HCT116 (cell line): ENCODE measurements around the gene PACRG. TPM values are rescaled to one million over a fixed set of nuclear protein-coding genes. Genes with fewer than 3 reads are reported as not detected.

Experiments used
- ATAC-seq: fragments of 200-7000 bp; cut with Tn5 transposase; 2 replicates; pipeline ENCODE4 v1.9.1; 2020; ENCODE audit warnings: mild to moderate bottlenecking, moderate library complexity
- BruUV-seq: library from RNA; stranded (reverse); fragments of 400-500 nt; replicated peaks from 2 replicates; lab custom pipeline; 2021; lab: Mats Ljungman, UMichigan
- CTCF ChIA-PET: fragments of 300-600 bp; sonication (Branson Sonifier 250); formaldehyde crosslinking; loops from one replicate; lab custom pipeline; 2021; ENCODE audit warnings: antibody characterized with exemption; lab: Charles Lee
- POLR2A ChIA-PET: fragments of 300-600, 350-600 bp; sonication (Branson Sonifier 250); formaldehyde crosslinking; loops from one replicate; lab custom pipeline; 2021; ENCODE audit warnings: antibody characterized with exemption; lab: Charles Lee
- RAD21 ChIA-PET, 2 experiments: fragments of 300-600 bp; sonication (Branson Sonifier 250); formaldehyde crosslinking; loops; one replicate each; lab custom pipeline; 2023; ENCODE audit warnings: low total read pairs in 2 of 2; ENCODE audit not compliant: uncharacterized antibody in 2 of 2, unreplicated experiment in 2 of 2, low non-redundant PET in 1 of 2; lab: Charles Lee
- DNase-seq: peaks from one replicate; pipeline ENCODE4 v3.0.0-alpha.2; 2010; ENCODE audit warnings: low read depth, low spot score
- H2AFZ ChIP-seq: fragments of 200-600 bp; shearing (Covaris generic), sonication (generic); 2 replicates; pipeline ENCODE4 v1.6.1; 2017; ENCODE audit warnings: low read depth, mixed run types, mixed read lengths, antibody characterized with exemption, low read length; ENCODE audit not compliant: poor library complexity, severe bottlenecking
- H3K27ac ChIP-seq: 2 replicates; pipeline ENCODE4 v1.5.1; 2012; ENCODE audit warnings: low read depth, low read length
- H3K27me3 ChIP-seq: fragments of 200-600 bp; sonication (generic); 2 replicates; pipeline ENCODE4 v1.6.1; 2016; ENCODE audit warnings: mixed run types, low read length, mixed read lengths; ENCODE audit not compliant: insufficient read depth
- H3K36me3 ChIP-seq, 2 experiments: fragments of 200-500 bp in 1 of 2; fragments of 200-600 bp in 1 of 2; sonication (Bioruptor generic) in 1 of 2; sonication (generic) in 1 of 2; 2 replicates each; pipeline versions ENCODE4 v1.5.1 to v1.6.1; 2014 to 2016; ENCODE audit warnings: low read length in 2 of 2, inconsistent platforms in 1 of 2, mixed read lengths in 1 of 2, mixed run types in 1 of 2; ENCODE audit not compliant: insufficient read depth in 2 of 2, control insufficient read depth in 1 of 2
- H3K4me1 ChIP-seq, 2 experiments: fragments of 200-600 bp in 1 of 2; sonication (generic) in 1 of 2; 2 replicates each; pipeline versions ENCODE4 v1.5.1 to v1.6.1; 2012 to 2017; ENCODE audit warnings: low read length in 2 of 2, inconsistent platforms in 1 of 2, mild to moderate bottlenecking in 1 of 2, mixed read lengths in 1 of 2, mixed run types in 1 of 2, moderate library complexity in 1 of 2; ENCODE audit not compliant: insufficient read depth in 2 of 2, control insufficient read depth in 1 of 2
- H3K4me2 ChIP-seq: fragments of 200-600 bp; sonication (generic); 2 replicates; pipeline ENCODE4 v1.6.1; 2017; ENCODE audit warnings: mixed run types, low read length, mixed read lengths
- H3K4me3 ChIP-seq, 2 experiments: fragments of 200-600 bp in 1 of 2; sonication (generic) in 1 of 2; replicated peaks in 1 of 2; 2 replicates each; pipeline ENCODE4 v1.5.1; 2011 to 2016; ENCODE audit warnings: low read length in 2 of 2, control low read depth in 1 of 2, low read depth in 1 of 2, mild to moderate bottlenecking in 1 of 2, mixed read lengths in 1 of 2, mixed run types in 1 of 2
- H3K79me2 ChIP-seq: fragments of 200-600 bp; sonication (generic); 2 replicates; pipeline ENCODE4 v1.6.1; 2017; ENCODE audit warnings: mild to moderate bottlenecking, mixed run types, low read length, moderate library complexity, mixed read lengths; ENCODE audit not compliant: insufficient read depth
- H3K9ac ChIP-seq: fragments of 200-600 bp; sonication (generic); 2 replicates; pipeline ENCODE4 v1.6.1; 2016; ENCODE audit warnings: low read length, mixed read lengths
- H3K9me2 ChIP-seq: fragments of 200-600 bp; sonication (generic), shearing (Covaris generic); 2 replicates; pipeline ENCODE4 v1.6.1; 2017; ENCODE audit warnings: mixed run types, mild to moderate bottlenecking, moderate library complexity; ENCODE audit not compliant: insufficient read depth
- H3K9me3 ChIP-seq, 2 experiments: fragments of 200-500 bp in 1 of 2; fragments of 200-600 bp in 1 of 2; sonication (Bioruptor generic) in 1 of 2; sonication (generic) in 1 of 2; 2 replicates each; pipeline ENCODE4 v1.6.1; 2014 to 2017; ENCODE audit warnings: low read length in 2 of 2, mixed read lengths in 2 of 2, inconsistent platforms in 1 of 2, low read depth in 1 of 2, mild to moderate bottlenecking in 1 of 2, mixed run types in 1 of 2, moderate library complexity in 1 of 2; ENCODE audit not compliant: control insufficient read depth in 1 of 2, insufficient read depth in 1 of 2
- H4K20me1 ChIP-seq: fragments of 200-600 bp; sonication (generic), shearing (Covaris generic); 2 replicates; pipeline ENCODE4 v1.6.1; 2017; ENCODE audit warnings: mixed run types, mild to moderate bottlenecking, moderate library complexity; ENCODE audit not compliant: insufficient read depth
- CEBPB ChIP-seq: IDR thresholded peaks from 2 replicates; pipeline ENCODE4 v1.6.1; 2012; ENCODE audit warnings: low read depth
- EGR1 ChIP-seq: IDR thresholded peaks from 2 replicates; pipeline ENCODE4 v1.6.1; 2012; ENCODE audit warnings: low read depth
- ELF1 ChIP-seq: IDR thresholded peaks from 2 replicates; pipeline ENCODE4 v1.6.1; 2012; ENCODE audit warnings: low read depth, borderline replicate concordance
- FOSL1 ChIP-seq: IDR thresholded peaks from 2 replicates; pipeline ENCODE4 v1.6.1; 2012; ENCODE audit warnings: low read depth
- JUND ChIP-seq: IDR thresholded peaks from 2 replicates; pipeline ENCODE4 v1.6.1; 2012
- POLR2A ChIP-seq: IDR thresholded peaks from 2 replicates; pipeline ENCODE4 v1.7.0; 2011; ENCODE audit warnings: borderline replicate concordance; ENCODE audit not compliant: insufficient read depth, insufficient read length; ENCODE audit errors: extremely low read depth
- RAD21 ChIP-seq: IDR thresholded peaks from 2 replicates; pipeline ENCODE4 v1.6.1; 2012; ENCODE audit warnings: low read depth, mild to moderate bottlenecking
- SIN3A ChIP-seq: IDR thresholded peaks from 2 replicates; pipeline ENCODE4 v1.6.1; 2012; ENCODE audit warnings: low read depth
- SP1 ChIP-seq: IDR thresholded peaks from 2 replicates; pipeline ENCODE4 v1.6.1; 2012; ENCODE audit warnings: low read depth
- ZFX ChIP-seq: fragments of 450-650 bp; IDR thresholded peaks from 2 replicates; pipeline ENCODE4 v1.6.1; 2017
- ZNF274 ChIP-seq: fragments of 200-500 bp; sonication (Bioruptor generic); IDR thresholded peaks from 2 replicates; pipeline ENCODE4 v1.6.1; 2014; ENCODE audit warnings: mild to moderate bottlenecking, low read depth, low read length, inconsistent platforms
- intact Hi-C: fragments of 100-400 bp; cut with micrococcal nuclease; formaldehyde crosslinking; loops from 2 replicates; pipeline ENCODE4 v1.10.0; 2022
- total RNA-seq: library from RNA; stranded (reverse); gene quantifications from one replicate; pipeline ENCODE4 v1.2.1, GENCODE V29; 2021; ENCODE audit not compliant: unreplicated experiment
- TF ChIP-seq, protein P1 (sequence below), 3 experiments: fragments of 200-600 bp in 1 of 3; sonication (generic) in 1 of 3; IDR thresholded peaks in 2 of 3; conservative IDR thresholded peaks in 1 of 3; 2 replicates each; pipeline ENCODE4 v1.5.1; 2012 to 2017; ENCODE audit warnings: low read depth in 2 of 3, low read length in 2 of 3, antibody characterized with exemption in 1 of 3, borderline replicate concordance in 1 of 3, control low read depth in 1 of 3, mild to moderate bottlenecking in 1 of 3, mixed read lengths in 1 of 3, mixed run types in 1 of 3, moderate library complexity in 1 of 3; ENCODE audit not compliant: insufficient read depth in 1 of 3
- TF ChIP-seq, protein P2 (sequence below): IDR thresholded peaks from 2 replicates; pipeline ENCODE4 v1.6.1; 2012; ENCODE audit warnings: low read depth
- TF ChIP-seq, protein P3 (sequence below): IDR thresholded peaks from 2 replicates; pipeline ENCODE4 v1.6.1; 2011; ENCODE audit warnings: mild to moderate bottlenecking, low read length, moderate library complexity; ENCODE audit not compliant: insufficient replicate concordance; ENCODE audit errors: extremely low read depth
- TF ChIP-seq, protein P4 (sequence below): IDR thresholded peaks from 2 replicates; pipeline ENCODE4 v1.6.1; 2012

Gene PACRG
- total RNA-seq, 1 experiment from 2014 or later: 0.71 TPM

DNA sequence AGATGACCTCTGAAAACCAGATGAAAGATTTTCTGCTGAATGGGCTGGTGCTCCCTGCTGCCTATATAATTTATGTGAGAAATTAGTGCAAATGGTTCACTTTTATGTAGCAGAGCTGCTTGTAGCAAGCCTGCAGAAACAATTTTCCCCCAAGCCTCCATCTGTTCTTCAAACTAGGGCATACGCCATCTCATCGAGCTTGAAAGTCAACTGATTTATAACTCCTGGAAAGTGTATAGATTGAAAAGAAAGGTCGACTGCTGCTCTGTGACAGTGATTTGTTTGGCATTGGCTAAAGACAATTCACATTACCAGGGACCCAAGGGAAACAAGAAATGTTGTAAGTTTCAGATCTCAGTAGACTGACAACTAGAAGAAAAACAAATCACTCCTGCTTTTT lies 93.3 kb downstream of the PACRG start:
- H2AFZ ChIP-seq: no peak overlapping the region
- no peak for TF ChIP-seq ZFX
- TF ChIP-seq, protein P1, sequence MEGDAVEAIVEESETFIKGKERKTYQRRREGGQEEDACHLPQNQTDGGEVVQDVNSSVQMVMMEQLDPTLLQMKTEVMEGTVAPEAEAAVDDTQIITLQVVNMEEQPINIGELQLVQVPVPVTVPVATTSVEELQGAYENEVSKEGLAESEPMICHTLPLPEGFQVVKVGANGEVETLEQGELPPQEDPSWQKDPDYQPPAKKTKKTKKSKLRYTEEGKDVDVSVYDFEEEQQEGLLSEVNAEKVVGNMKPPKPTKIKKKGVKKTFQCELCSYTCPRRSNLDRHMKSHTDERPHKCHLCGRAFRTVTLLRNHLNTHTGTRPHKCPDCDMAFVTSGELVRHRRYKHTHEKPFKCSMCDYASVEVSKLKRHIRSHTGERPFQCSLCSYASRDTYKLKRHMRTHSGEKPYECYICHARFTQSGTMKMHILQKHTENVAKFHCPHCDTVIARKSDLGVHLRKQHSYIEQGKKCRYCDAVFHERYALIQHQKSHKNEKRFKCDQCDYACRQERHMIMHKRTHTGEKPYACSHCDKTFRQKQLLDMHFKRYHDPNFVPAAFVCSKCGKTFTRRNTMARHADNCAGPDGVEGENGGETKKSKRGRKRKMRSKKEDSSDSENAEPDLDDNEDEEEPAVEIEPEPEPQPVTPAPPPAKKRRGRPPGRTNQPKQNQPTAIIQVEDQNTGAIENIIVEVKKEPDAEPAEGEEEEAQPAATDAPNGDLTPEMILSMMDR (IDR thresholded peaks at IDR 0.05 in 2 of 3, conservative IDR thresholded peaks at IDR 0.05 in 1 of 3; ENCODE audit: borderline replicate concordance in 1 of 3, insufficient read depth in 1 of 3, low read depth in 2 of 3, low read length in 2 of 3): no peak
- no peaks in the 10 kb centered on the region for H3K79me2 ChIP-seq
- ATAC-seq (no peak), DNase-seq (no peak)
- CTCF ChIA-PET: no interaction called here
- H3K27ac ChIP-seq: no peak overlapping the region
- no peaks in the 10 kb centered on the region for H3K9me3 ChIP-seq
- H3K4me3 ChIP-seq: no peak overlapping the region
- no peaks in the 10 kb centered on the region for H3K36me3 ChIP-seq
- BruUV-seq: no TSS peak
- POLR2A ChIA-PET: no interaction called here
- RAD21 ChIA-PET: no interaction called here
- H3K4me2 ChIP-seq: no peak overlapping the region
- no peaks in the 10 kb centered on the region for H3K9me2 ChIP-seq
- no peaks in the 10 kb centered on the region for H4K20me1 ChIP-seq
- no peaks in the 10 kb centered on the region for H3K4me1 ChIP-seq
- no peaks in the 10 kb centered on the region for H3K27me3 ChIP-seq
- no peak overlapping the region for H3K9ac ChIP-seq
- intact Hi-C loops: no loop called here

DNA sequence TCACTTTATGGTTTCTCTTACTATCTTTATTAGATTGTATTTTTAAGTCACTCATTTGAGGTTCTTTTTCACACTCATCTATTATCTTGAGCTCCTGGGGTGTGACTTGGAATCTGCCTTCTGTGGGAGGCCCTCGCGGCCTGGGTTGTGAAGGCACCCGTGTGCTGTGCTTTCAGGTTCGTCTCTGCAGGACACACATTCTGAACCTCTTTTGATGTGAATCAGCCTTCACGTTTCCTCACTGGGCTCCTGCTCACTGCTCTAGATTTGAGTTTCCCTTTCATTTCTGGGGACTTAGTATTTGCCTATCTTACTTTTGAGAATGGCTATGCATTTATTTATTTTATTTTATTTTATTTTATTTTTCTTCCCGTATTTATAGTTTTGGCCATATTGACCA lies 97.8 kb downstream of the PACRG start:
- DNase-seq (no peak), ATAC-seq (no peak)
- ChIA-PET CTCF (no interaction called here), POLR2A (no interaction called here), RAD21 (no interaction called here)
- no peaks in the 10 kb centered on the region for H3K9me2 ChIP-seq
- no peaks in the 10 kb centered on the region for H4K20me1 ChIP-seq
- H3K27me3 ChIP-seq: no peaks in the 10 kb centered on the region
- intact Hi-C loops: no loop called here
- BruUV-seq: no TSS peak
- H3K4me2 ChIP-seq: no peak overlapping the region
- peaks cover 0 to 4% of the 10 kb centered on the region in 2 experiments; a peak in 1 of 4 replicates for H3K9me3 ChIP-seq
- no peak overlapping the region for H3K27ac ChIP-seq
- no peaks in the 10 kb centered on the region for H3K4me1 ChIP-seq
- no peak overlapping the region for H2AFZ ChIP-seq
- H3K4me3 ChIP-seq: no peak overlapping the region
- no peak overlapping the region for H3K9ac ChIP-seq
- H3K36me3 ChIP-seq: no peaks in the 10 kb centered on the region
- no peaks in the 10 kb centered on the region for H3K79me2 ChIP-seq
- TF ChIP-seq, protein P2, sequence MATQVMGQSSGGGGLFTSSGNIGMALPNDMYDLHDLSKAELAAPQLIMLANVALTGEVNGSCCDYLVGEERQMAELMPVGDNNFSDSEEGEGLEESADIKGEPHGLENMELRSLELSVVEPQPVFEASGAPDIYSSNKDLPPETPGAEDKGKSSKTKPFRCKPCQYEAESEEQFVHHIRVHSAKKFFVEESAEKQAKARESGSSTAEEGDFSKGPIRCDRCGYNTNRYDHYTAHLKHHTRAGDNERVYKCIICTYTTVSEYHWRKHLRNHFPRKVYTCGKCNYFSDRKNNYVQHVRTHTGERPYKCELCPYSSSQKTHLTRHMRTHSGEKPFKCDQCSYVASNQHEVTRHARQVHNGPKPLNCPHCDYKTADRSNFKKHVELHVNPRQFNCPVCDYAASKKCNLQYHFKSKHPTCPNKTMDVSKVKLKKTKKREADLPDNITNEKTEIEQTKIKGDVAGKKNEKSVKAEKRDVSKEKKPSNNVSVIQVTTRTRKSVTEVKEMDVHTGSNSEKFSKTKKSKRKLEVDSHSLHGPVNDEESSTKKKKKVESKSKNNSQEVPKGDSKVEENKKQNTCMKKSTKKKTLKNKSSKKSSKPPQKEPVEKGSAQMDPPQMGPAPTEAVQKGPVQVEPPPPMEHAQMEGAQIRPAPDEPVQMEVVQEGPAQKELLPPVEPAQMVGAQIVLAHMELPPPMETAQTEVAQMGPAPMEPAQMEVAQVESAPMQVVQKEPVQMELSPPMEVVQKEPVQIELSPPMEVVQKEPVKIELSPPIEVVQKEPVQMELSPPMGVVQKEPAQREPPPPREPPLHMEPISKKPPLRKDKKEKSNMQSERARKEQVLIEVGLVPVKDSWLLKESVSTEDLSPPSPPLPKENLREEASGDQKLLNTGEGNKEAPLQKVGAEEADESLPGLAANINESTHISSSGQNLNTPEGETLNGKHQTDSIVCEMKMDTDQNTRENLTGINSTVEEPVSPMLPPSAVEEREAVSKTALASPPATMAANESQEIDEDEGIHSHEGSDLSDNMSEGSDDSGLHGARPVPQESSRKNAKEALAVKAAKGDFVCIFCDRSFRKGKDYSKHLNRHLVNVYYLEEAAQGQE: no peak
- TF ChIP-seq POLR2A: no peak
- no peak for TF ChIP-seq SP1
- TF ChIP-seq RAD21: no peak
- no peak for TF ChIP-seq ZFX
- no peak for TF ChIP-seq CEBPB
- TF ChIP-seq, protein P3, sequence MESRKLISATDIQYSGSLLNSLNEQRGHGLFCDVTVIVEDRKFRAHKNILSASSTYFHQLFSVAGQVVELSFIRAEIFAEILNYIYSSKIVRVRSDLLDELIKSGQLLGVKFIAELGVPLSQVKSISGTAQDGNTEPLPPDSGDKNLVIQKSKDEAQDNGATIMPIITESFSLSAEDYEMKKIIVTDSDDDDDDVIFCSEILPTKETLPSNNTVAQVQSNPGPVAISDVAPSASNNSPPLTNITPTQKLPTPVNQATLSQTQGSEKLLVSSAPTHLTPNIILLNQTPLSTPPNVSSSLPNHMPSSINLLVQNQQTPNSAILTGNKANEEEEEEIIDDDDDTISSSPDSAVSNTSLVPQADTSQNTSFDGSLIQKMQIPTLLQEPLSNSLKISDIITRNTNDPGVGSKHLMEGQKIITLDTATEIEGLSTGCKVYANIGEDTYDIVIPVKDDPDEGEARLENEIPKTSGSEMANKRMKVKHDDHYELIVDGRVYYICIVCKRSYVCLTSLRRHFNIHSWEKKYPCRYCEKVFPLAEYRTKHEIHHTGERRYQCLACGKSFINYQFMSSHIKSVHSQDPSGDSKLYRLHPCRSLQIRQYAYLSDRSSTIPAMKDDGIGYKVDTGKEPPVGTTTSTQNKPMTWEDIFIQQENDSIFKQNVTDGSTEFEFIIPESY: no peak
- no peak for TF ChIP-seq FOSL1
- no peak for TF ChIP-seq EGR1
- no peak for TF ChIP-seq JUND
- no peak for TF ChIP-seq ZNF274
- TF ChIP-seq ELF1: no peak
- no peak for TF ChIP-seq SIN3A
- TF ChIP-seq, protein P4, sequence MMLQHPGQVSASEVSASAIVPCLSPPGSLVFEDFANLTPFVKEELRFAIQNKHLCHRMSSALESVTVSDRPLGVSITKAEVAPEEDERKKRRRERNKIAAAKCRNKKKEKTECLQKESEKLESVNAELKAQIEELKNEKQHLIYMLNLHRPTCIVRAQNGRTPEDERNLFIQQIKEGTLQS: no peak
